OCI-LY3 (cell line): ENCODE results near the gene GABPA.

ENCODE experiments used
- EZH2phosphoT487 ChIP-seq: fragments of 200-600 bp; shearing (Covaris generic); IDR thresholded peaks from 2 replicates; pipeline ENCODE4 v1.6.1; 2018; ENCODE audit warnings: antibody characterized with exemption, mixed run types, low read depth
- TF ChIP-seq, protein P1 (sequence below): fragments of 200-600, 300-600 bp; sonication (generic); IDR thresholded peaks from 2 replicates; pipeline ENCODE4 v1.5.1; 2014; ENCODE audit warnings: antibody characterized with exemption, low read length, low read depth

GRCh38 chr21:25717491-25718147 lies 17.2 kb upstream of the GABPA start:
- TF ChIP-seq, protein P1, sequence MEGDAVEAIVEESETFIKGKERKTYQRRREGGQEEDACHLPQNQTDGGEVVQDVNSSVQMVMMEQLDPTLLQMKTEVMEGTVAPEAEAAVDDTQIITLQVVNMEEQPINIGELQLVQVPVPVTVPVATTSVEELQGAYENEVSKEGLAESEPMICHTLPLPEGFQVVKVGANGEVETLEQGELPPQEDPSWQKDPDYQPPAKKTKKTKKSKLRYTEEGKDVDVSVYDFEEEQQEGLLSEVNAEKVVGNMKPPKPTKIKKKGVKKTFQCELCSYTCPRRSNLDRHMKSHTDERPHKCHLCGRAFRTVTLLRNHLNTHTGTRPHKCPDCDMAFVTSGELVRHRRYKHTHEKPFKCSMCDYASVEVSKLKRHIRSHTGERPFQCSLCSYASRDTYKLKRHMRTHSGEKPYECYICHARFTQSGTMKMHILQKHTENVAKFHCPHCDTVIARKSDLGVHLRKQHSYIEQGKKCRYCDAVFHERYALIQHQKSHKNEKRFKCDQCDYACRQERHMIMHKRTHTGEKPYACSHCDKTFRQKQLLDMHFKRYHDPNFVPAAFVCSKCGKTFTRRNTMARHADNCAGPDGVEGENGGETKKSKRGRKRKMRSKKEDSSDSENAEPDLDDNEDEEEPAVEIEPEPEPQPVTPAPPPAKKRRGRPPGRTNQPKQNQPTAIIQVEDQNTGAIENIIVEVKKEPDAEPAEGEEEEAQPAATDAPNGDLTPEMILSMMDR, result no peak
- no peak for TF ChIP-seq EZH2phosphoT487
